Measurements from ENCODE around the gene CRY1.

DNA sequence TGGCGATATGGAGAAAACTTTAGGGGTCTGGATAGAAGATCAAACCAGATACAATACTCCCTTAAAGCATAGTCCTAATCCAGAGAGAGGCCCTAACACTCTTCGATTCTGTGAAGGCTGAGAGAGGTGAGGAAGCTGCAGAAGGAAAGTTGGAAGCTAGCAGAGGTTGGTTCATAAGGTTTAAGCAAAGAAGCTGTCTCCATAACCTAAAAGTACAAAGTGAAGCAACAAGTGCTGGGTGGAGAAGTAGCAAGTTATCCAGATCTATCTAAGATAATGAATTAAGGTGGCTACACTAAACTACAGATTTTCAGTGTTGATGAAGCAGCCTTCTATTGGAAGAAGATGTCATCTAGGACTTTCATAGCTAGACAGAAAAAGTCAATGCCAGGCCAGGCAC lies 81.8 kb downstream of the CRY1 start:
- TF ChIP-seq, protein P1, sequence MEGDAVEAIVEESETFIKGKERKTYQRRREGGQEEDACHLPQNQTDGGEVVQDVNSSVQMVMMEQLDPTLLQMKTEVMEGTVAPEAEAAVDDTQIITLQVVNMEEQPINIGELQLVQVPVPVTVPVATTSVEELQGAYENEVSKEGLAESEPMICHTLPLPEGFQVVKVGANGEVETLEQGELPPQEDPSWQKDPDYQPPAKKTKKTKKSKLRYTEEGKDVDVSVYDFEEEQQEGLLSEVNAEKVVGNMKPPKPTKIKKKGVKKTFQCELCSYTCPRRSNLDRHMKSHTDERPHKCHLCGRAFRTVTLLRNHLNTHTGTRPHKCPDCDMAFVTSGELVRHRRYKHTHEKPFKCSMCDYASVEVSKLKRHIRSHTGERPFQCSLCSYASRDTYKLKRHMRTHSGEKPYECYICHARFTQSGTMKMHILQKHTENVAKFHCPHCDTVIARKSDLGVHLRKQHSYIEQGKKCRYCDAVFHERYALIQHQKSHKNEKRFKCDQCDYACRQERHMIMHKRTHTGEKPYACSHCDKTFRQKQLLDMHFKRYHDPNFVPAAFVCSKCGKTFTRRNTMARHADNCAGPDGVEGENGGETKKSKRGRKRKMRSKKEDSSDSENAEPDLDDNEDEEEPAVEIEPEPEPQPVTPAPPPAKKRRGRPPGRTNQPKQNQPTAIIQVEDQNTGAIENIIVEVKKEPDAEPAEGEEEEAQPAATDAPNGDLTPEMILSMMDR (IDR thresholded peaks at IDR 0.05) = no peak
- no peak for TF ChIP-seq POLR2A (IDR thresholded peaks at IDR 0.05)
